Mesodermal cell (in vitro differentiated cells): ENCODE measurements around the gene SLC22A7.

ENCODE experiments used
- H3K27ac ChIP-seq: 2 replicates; pipeline ENCODE4 v1.7.0; 2013; ENCODE audit warnings: mild to moderate bottlenecking, low read depth, low read length, moderate library complexity; ENCODE audit not compliant: severe bottlenecking
- H3K36me3 ChIP-seq: 2 replicates; pipeline ENCODE4 v1.7.1; 2013; ENCODE audit warnings: mild to moderate bottlenecking, low read length, moderate library complexity; ENCODE audit not compliant: control insufficient read depth, insufficient read depth
- H3K4me1 ChIP-seq: one replicate; pipeline ENCODE4 v1.7.1; 2013; ENCODE audit warnings: mild to moderate bottlenecking, low read length; ENCODE audit not compliant: insufficient read depth, control insufficient read depth, poor library complexity, severe bottlenecking
- H3K4me3 ChIP-seq: 2 replicates; pipeline ENCODE4 v1.7.0; 2013; ENCODE audit warnings: low read length, control low read depth, mild to moderate bottlenecking; ENCODE audit not compliant: insufficient read depth, poor library complexity, severe bottlenecking; ENCODE audit errors: extremely low read depth
- H3K9me3 ChIP-seq: 2 replicates; pipeline ENCODE4 v1.7.1; 2013; ENCODE audit warnings: mild to moderate bottlenecking, low read length, moderate library complexity; ENCODE audit not compliant: control insufficient read depth
- WGBS, 2 experiments: methylation state at CpG; one replicate each; pipeline ENCODE4 v1.1.5; 2013; ENCODE audit warnings: missing lambda C conversion rate in 2 of 2; ENCODE audit not compliant: insufficient coverage in 2 of 2; 5-methylcytosine and 5-hydroxymethylcytosine counted together

SLC22A7 gene

DNA sequence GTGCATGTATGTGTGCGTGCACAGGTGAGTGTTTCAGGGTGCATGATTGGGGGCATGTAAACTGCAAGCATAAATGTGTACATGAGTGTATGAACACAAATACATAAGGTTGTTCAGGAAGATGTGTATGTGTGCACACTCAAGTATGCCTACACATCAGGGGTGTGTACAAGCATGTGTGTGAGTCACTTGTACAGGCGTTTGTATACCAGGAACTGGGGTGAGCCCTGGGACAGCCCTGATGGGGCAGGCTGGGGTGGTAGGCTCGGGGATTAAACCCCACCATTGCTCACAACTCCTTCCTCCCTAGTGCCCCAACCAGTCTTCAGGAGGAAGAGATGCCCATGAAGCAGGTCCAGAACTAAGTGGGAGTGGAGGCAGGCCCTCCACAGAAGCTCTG is 6.3 kb downstream of the SLC22A7 start:
- Histone ChIP-seq H3K27ac (no peak overlapping the region), H3K36me3 (no peaks in the 10 kb centered on the region), H3K4me3 (no peak overlapping the region), H3K4me1 (no peaks in the 10 kb centered on the region), H3K9me3 (no peaks in the 10 kb centered on the region)
- WGBS, 2 experiments = 90 to 100% methylated on average over 1 to 3 of the region's 3 CpGs

DNA sequence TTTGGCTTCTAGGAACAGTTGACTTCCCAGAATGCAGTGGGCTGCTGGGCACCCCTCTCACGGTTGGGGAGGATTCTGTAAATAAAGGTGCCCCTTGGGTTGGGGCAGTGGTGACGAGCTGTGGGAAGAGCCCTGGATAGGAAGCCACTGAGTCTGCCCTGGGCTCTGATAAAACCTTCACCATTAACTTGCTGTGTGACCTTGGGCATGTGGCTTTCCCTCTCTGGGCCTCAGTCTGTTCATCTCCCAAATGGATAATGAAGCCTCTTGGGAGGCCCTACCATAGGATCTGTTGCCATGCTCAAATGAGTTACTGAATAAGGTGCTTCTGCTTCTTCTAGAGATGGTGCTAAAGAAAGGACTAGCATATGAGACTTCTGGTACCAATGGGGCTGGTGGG is 6.8 kb downstream of the SLC22A7 start:
- 75 to 100% methylated on average over 2 of the region's 2 CpGs for WGBS, 2 experiments
- Histone ChIP-seq H3K4me1 (no peaks in the 10 kb centered on the region), H3K9me3 (no peaks in the 10 kb centered on the region)

DNA sequence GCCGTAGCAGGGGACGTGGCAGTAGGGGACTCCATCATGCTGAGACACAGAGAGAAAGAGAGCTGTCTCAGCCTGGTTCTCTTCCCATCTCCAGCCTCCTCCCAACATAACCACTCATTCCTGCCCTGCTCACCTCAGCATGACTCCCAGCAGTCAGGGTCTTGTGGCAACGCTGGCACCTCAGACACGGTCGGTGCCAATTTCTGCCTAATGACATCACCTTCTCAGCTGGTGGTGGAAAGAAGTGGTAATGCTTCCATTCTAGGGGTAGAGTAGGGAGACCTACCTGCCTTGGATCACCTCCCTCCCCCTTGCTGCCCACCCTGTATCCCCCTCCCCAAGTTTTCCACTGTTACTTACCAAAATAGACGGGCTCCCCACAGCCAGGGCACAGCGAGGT is 8.0 kb downstream of the SLC22A7 start:
- Histone ChIP-seq H3K9me3 (no peaks in the 10 kb centered on the region), H3K4me1 (no peaks in the 10 kb centered on the region), H3K27ac (no peak overlapping the region), H3K4me3 (no peak overlapping the region), H3K36me3 (no peaks in the 10 kb centered on the region)
- WGBS, 2 experiments = 94 to 100% methylated on average over 3 to 4 of the region's 7 CpGs

More for the DNA sequence above, 6.8 kb downstream of the SLC22A7 start:
- no peak overlapping the region for H3K27ac ChIP-seq
- no peak overlapping the region for H3K4me3 ChIP-seq
- no peaks in the 10 kb centered on the region for H3K36me3 ChIP-seq

DNA sequence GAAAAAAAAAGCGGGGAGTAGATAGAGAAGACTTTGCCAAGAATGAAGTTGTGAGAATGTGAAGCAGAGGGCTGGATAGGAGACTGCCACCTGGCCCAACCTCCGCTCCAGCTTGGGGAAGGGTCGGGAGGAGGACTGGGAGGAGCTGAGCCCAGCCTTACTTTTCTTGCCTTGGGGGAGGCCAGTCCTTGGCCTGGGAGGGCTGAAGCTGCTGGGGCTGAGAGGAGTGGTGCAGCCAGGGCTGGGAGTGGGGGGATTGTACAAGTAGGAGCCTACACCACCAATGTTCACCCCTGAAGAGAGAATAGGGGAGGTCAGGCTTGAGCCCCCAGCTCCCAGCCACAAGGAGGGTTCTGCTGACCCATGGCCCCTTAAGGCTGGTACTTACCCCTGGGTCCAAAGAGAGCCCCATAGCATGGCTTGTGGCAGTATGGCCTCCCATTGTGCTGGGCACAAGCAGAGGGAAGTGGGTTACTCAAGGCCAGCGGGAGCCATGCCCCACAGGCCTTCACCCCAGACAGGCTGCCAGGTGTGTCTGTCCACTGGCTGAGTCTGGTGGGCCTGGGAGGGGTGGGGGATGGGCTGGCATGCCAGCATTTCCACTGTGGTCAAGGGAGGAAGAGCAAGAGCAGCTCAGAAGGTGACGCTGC is 9.5 kb downstream of the SLC22A7 start:
- WGBS, 2 experiments = 90 to 91% methylated on average over 4 to 5 of the region's 5 CpGs
- Histone ChIP-seq H3K4me3 (no peak overlapping the region), H3K27ac (no peak overlapping the region), H3K4me1 (no peaks in the 10 kb centered on the region), H3K36me3 (no peaks in the 10 kb centered on the region), H3K9me3 (no peaks in the 10 kb centered on the region)

DNA sequence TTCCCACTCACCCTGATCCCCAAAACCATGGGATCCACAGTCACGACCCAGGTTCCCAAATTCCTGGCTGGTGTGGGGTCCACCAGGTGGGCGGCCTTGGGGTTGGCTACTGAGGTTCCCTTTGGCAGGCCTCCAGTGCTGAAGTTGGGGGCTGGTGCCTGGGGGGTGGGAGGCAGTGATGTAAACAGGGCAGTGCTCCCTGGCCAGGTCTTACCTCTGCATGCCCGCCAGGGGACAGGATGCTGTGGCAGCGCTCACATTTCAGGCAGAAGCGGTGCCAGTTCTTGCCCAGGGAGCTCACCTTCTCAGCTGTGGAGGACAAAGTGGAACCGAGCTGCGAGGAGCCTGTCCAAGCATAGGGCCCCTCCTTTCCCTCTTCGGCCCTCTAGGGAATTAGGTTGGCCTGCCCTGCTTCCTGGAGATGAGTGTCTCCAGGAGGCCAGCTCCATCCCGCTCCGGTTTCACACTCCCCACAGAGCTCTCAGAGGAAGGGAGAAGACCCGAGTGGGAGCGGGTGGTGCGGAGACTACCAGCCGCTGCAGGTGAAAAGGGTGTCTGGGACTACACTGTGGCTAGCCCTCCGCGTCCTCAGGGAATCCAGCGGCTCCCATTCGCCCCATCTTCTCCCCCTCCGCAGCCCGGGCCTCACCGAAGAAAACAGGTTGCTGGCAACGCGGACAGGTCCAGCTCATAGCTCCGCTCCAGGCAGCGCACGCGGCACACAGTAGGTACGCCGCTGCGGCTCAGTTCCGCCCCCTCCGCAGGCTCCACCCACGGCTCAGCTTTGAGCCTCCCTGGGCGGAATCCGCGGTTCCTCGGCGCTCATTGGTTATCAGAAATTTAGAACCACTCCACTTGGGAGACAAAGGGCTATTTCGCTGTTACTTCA is 10.3 kb downstream of the SLC22A7 start, which contains the start of gene CRIP3:
TSS of gene CRIP3 (minus strand) at position 726 of the 889 bp plus-strand sequence. CDS start at position 692, 34 bp downstream.
- Histone ChIP-seq H3K36me3 (no peaks in the 10 kb centered on the region), H3K4me3 (peak within 1 kb of the TSS; percentile 23), H3K9me3 (no peaks in the 10 kb centered on the region), H3K4me1 (no peaks in the 10 kb centered on the region), H3K27ac (no peak within 1 kb of the TSS)
- 10% methylated on average over 28 to 29 of the region's 39 CpGs for WGBS, 2 experiments

DNA sequence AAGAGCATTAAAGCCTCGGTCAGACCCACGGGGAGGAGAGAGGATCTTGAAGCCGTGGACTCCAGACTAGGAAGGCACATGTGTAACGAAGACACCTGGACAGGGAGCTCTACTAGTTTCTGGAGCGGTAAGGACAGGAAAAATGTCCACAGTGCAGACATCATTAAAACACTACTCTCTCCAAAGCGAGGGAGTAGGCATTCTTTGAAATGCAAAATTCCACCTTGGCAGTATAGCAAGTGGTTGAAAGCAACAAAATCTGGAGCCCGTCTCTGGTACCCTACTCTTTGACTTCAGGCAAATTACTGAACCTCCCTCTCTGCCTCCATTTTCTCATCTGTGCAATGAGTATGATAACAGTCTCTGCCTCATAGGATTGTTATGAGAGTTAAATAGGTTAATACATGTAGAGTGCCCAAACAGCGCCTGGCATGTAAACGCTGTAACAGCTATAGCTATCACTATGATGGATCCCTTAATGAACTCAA is 11.0 kb downstream of the SLC22A7 start:
- Histone ChIP-seq H3K9me3 (no peaks in the 10 kb centered on the region), H3K4me3 (peak overlapping the region; percentile 23), H3K36me3 (no peaks in the 10 kb centered on the region), H3K27ac (no peak overlapping the region), H3K4me1 (no peaks in the 10 kb centered on the region)
- WGBS, 2 experiments = 41 to 85% methylated on average over 2 to 8 of the region's 9 CpGs

DNA sequence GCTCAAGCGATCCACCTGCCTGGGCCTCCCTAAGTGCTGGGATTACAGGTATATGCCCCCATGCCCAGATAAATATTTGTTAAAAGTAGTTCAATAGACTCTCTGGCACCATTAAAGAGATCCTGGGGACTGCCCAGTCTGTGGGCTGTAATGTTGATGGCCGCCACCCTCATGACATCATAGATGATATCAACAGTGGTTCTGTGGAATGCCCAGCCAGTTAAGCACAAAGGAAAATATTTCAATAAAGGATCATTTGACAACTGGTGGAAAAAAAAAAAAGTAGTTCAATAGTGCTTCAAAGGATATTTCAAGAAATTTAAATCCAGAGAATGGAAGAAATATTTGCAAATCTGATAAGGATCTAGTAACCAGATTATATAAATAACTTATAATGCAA is 12.1 kb downstream of the SLC22A7 start:
- H3K4me3 ChIP-seq = no peak overlapping the region
- WGBS, 2 experiments = 90% methylated on average over 2 of the region's 2 CpGs; no CpG with 5 or more reads in 1 of the 2 experiments
- no peaks in the 10 kb centered on the region for H3K9me3 ChIP-seq
- H3K36me3 ChIP-seq = no peaks in the 10 kb centered on the region
- H3K4me1 ChIP-seq = no peaks in the 10 kb centered on the region
- no peak overlapping the region for H3K27ac ChIP-seq

DNA sequence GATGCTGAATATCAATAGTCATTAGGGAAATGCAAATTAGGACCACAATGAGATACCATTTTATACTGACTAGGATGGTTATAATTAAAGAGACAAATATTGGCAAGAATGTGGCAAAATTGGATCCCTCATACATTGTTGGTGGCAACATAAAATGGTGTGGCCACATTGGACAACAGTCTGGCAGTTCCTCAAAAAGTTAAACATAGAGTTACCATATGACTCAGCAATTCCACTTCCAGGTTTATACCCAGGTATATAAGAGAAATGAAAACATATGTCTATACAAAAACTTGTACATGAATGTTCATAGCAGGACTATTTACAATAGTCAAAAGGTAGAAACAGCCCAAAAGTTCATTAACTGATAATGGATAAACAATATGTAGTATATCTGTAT is 12.6 kb downstream of the SLC22A7 start:
- H3K36me3 ChIP-seq = no peaks in the 10 kb centered on the region
- no peak overlapping the region for H3K27ac ChIP-seq
- no peak overlapping the region for H3K4me3 ChIP-seq
- H3K4me1 ChIP-seq = no peaks in the 10 kb centered on the region
- H3K9me3 ChIP-seq = no peaks in the 10 kb centered on the region

DNA sequence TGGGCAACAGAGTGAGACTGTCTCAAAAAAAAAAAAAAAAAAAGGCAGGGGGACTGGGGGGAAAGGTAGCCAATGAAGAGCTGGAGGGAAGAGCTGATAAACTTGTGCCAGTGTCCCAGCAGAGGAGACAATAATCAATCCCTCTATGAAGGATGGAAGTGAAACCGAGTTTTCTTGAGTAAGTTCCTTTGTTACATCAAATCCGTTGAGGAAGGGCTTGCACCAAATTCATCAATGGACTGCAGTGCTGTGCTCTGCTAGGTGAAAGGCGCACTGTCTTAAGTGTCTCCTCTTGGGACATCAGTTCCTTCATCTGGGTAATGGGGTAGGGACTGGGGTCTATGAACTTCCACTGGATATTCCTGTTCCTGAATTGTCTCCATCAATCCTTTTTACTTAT is 13.6 kb downstream of the SLC22A7 start:
- no peaks in the 10 kb centered on the region for H3K4me1 ChIP-seq
- no peak overlapping the region for H3K4me3 ChIP-seq
- H3K9me3 ChIP-seq = no peaks in the 10 kb centered on the region
- H3K36me3 ChIP-seq = no peaks in the 10 kb centered on the region
- 80 to 83% methylated on average over 2 to 3 of the region's 3 CpGs for WGBS, 2 experiments
- no peak overlapping the region for H3K27ac ChIP-seq

DNA sequence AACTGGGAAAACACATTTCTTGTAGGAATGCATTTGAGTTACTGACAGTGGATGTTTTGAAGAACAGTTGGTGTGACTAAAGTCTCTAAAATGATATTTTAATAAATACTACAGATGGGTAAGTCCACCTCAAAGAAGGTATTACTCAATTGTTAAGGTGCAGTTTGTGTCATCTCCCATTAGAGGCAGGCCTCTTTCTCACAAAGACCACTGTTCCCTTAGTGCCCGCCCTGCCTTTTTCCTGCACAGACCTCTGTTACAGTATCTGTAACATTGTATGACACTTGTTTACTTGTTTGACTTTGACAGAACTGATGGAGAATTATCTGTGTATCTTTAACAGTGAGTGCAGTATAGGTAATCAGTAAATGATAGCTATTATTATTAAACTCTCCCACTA is 15.8 kb downstream of the SLC22A7 start:
- Histone ChIP-seq H3K4me1 (no peaks in the 10 kb centered on the region), H3K36me3 (no peaks in the 10 kb centered on the region), H3K27ac (no peak overlapping the region), H3K9me3 (no peaks in the 10 kb centered on the region), H3K4me3 (no peak overlapping the region)
- no CpG with 5 or more reads among the region's 1 CpG for WGBS, 2 experiments

DNA sequence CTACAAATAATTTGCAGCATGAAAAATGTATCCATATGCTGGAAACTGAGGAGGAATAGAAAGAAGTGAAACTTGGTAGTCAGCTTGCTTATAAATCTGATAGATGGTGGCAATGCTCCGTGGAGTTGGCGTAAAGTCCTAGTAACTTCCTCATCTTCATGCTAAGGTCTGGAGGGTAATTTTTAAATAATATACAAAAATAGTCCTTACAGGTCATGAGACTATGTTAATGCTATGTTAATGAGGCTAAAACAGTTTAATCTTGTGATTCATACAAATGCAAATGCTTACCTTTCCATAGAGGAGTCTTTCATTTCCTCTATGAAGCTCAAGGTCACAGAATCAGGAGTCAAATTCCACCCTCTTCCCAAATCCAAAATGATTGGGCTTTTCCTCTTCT is 20.0 kb downstream of the SLC22A7 start:
- no CpG with 5 or more reads among the region's 2 CpGs for WGBS, 2 experiments
- no peaks in the 10 kb centered on the region for H3K36me3 ChIP-seq
- no peak overlapping the region for H3K4me3 ChIP-seq
- H3K4me1 ChIP-seq = no peaks in the 10 kb centered on the region
- H3K9me3 ChIP-seq = no peaks in the 10 kb centered on the region
- no peak overlapping the region for H3K27ac ChIP-seq
